Measurements from ENCODE around the gene CFAP65. TPM values are rescaled to one million over a fixed set of nuclear protein-coding genes. Genes with fewer than 3 reads are reported as not detected.

Gene CFAP65
- total and polyA plus RNA-seq, 9 of the 15 experiments (the other 6 are each of a cell fraction or from before 2014, with no cell fraction given): not detected

- TF ChIP-seq GTF2A2 (tag; IDR thresholded peaks at IDR 0.05) (no peak), SMARCE1 (IDR thresholded peaks at IDR 0.05) (no peak)
These were observed 8.0 kb upstream of the CFAP65 start (continued) for GRCh38 chr2:219049282-219049681.

- no peak overlapping the region for H3K4me2 ChIP-seq (ENCODE audit: insufficient read depth, low read length)
- WGBS (ENCODE audit: insufficient coverage, low coverage, missing lambda C conversion rate): 7% methylated on average over 6 of the region's 6 CpGs
- no peaks in the 10 kb centered on the region for H4K20me1 ChIP-seq (replicated peaks; ENCODE audit: control insufficient read depth, insufficient read depth, low read length)
- no peak overlapping the region for H3K4me3 ChIP-seq
- ChIA-PET CTCF (ENCODE audit: low intra/inter-chr PET ratio) (no interaction called here), POLR2A (interaction anchor here (0.5 to 0.8 kb wide), 4 partner anchors 13 to 455 kb away, joined by 3 to 4 read pairs (median 3); no protein-coding TSS in a partner anchor)
- DNase-seq (ENCODE audit: extremely low read depth in 1 of 4, low spot score in 3 of 4) (peak; percentile 42 to 62 (median 48)), FAIRE-seq (no peak), ATAC-seq (peak; percentile 89)
- H3K27me3 ChIP-seq (ENCODE audit: control insufficient read depth in 2 of 2, insufficient read depth in 2 of 2, low read length in 2 of 2): peaks cover 3 to 15% of the 10 kb centered on the region in 2 experiments; a peak in 3 of 5 replicates
- no TSS peak for BruUV-seq (replicated peaks)
- H3K27ac ChIP-seq (ENCODE audit: extremely low read depth, low read depth, low read length): no peak overlapping the region
- no peaks in the 10 kb centered on the region for H3K4me1 ChIP-seq (replicated peaks in 1 of 2; ENCODE audit: control insufficient read depth in 2 of 2, insufficient read depth in 2 of 2, low read length in 2 of 2)
- H2AFZ ChIP-seq (ENCODE audit: low read depth, low read length): no peak overlapping the region
- in situ Hi-C loops (cut with MboI) (no loop called here), intact Hi-C loops (cut with micrococcal nuclease) (no loop called here)
- H3K9ac ChIP-seq (ENCODE audit: insufficient read depth in 1 of 2, low read depth in 2 of 2, low read length in 2 of 2): no peak overlapping the region
- H3K9me3 ChIP-seq (replicated peaks; ENCODE audit: control insufficient read depth, insufficient read depth, low read depth, low read length): no peaks in the 10 kb centered on the region
- no peaks in the 10 kb centered on the region for H3K79me2 ChIP-seq (ENCODE audit: control insufficient read depth, insufficient read depth, low read length)
- no peaks in the 10 kb centered on the region for H3K36me3 ChIP-seq (ENCODE audit: control insufficient read depth, insufficient read depth, low read length)
- H3K9me1 ChIP-seq (ENCODE audit: control insufficient read depth, insufficient read depth, low read length): peaks cover 3% of the 10 kb centered on the region
- no peak for TF ChIP-seq MEF2D (tag; conservative IDR thresholded peaks at IDR 0.05; ENCODE audit: low read depth)
- TF ChIP-seq ELF4 (CRISPR knock-in tag; IDR thresholded peaks at IDR 0.05): no peak
- TF ChIP-seq NFRKB (IDR thresholded peaks at IDR 0.05; ENCODE audit: low read depth): no peak
- no peak for TF ChIP-seq TAF7 (tag; IDR thresholded peaks at IDR 0.05)
- TF ChIP-seq SMARCE1 (IDR thresholded peaks at IDR 0.05): no peak
- no peak for TF ChIP-seq CC2D1A (IDR thresholded peaks at IDR 0.05)
- 0 out of 2 replicates have a peak, but pooled peaks have one; percentile 63 for TF ChIP-seq ZNF511 (CRISPR knock-in tag; IDR thresholded peaks at IDR 0.05)
- TF ChIP-seq EHMT2 (IDR thresholded peaks at IDR 0.05): peak; percentile 98
- no peak for TF ChIP-seq SRSF9 (IDR thresholded peaks at IDR 0.05; ENCODE audit: borderline replicate concordance, low read depth, low read length)
- TF ChIP-seq TGIF2 (CRISPR knock-in tag; IDR thresholded peaks at IDR 0.05): no peak
- no peak for TF ChIP-seq GABPB1 (CRISPR knock-in tag; IDR thresholded peaks at IDR 0.05)
- TF ChIP-seq POLR2AphosphoS2 (IDR thresholded peaks at IDR 0.05; ENCODE audit: low read length): no peak
- peak; percentile 41 to 76; a peak in 1 of 4 replicates for TF ChIP-seq SIN3A (IDR thresholded peaks at IDR 0.05; ENCODE audit: borderline replicate concordance in 2 of 2, control insufficient read depth in 1 of 2, low read depth in 2 of 2, low read length in 2 of 2)
- no peak for TF ChIP-seq NFYB (IDR thresholded peaks at IDR 0.05; ENCODE audit: extremely low read depth, insufficient read length)
These were observed 4.7 kb upstream of the CFAP65 start for GRCh38 chr2:219045937-219046550.

All from K562 (cell line).